Hematopoietic multipotent progenitor cell treated with erythropoietin and hydrocortisone succinate and interleukin-3 and kit ligand, for 6 days (in vitro differentiated cells): Measurements from ENCODE around the gene RPSA.

Source experiments
- DNase-seq: peaks from one replicate; pipeline ENCODE4 v3.0.0-alpha.2; 2015

The RPSA gene

GRCh38 chr3:39460677-39461076 is 54.2 kb downstream of the RPSA start:
- no peak for DNase-seq
